Smooth muscle cell (in vitro differentiated cells): ENCODE data around the gene PLBD2. TPM values are rescaled to one million over a fixed set of nuclear protein-coding genes. Genes with fewer than 3 reads are reported as not detected.

Experiments
- DNase-seq: peaks from one replicate; lab custom pipeline; 2025; ENCODE audit not compliant: unreplicated experiment; lab: John Stamatoyannopoulos, UW
- H2AFZ ChIP-seq: fragments of 200-600 bp; sonication (generic); 2 replicates; pipeline ENCODE4 v1.6.0; 2016; ENCODE audit warnings: antibody characterized with exemption, low read depth, mild to moderate bottlenecking
- H3F3A ChIP-seq: fragments of 200-600 bp; sonication (generic); 2 replicates; pipeline ENCODE4 v1.6.0; 2017; ENCODE audit warnings: antibody characterized with exemption, low read depth
- H3K27ac ChIP-seq: fragments of 200-600 bp; sonication (generic); 2 replicates; pipeline ENCODE4 v1.5.1; 2016; ENCODE audit warnings: low read depth, mild to moderate bottlenecking
- H3K27me3 ChIP-seq: fragments of 200-600 bp; sonication (generic); 2 replicates; pipeline ENCODE4 v1.6.1; 2016; ENCODE audit warnings: low read depth, mild to moderate bottlenecking
- H3K36me3 ChIP-seq: fragments of 200-600 bp; sonication (generic); 2 replicates; pipeline ENCODE4 v1.5.1; 2016; ENCODE audit warnings: low read depth
- H3K4me1 ChIP-seq: fragments of 200-600 bp; sonication (generic); 2 replicates; pipeline ENCODE4 v1.5.1; 2016; ENCODE audit warnings: low read depth
- H3K4me2 ChIP-seq: fragments of 200-600 bp; sonication (generic); 2 replicates; pipeline ENCODE4 v1.6.0; 2016; ENCODE audit warnings: mild to moderate bottlenecking
- H3K4me3 ChIP-seq: fragments of 200-600 bp; sonication (generic); 2 replicates; pipeline ENCODE4 v1.5.1; 2016; ENCODE audit warnings: mild to moderate bottlenecking
- H3K79me2 ChIP-seq: fragments of 200-600 bp; sonication (generic); 2 replicates; pipeline ENCODE4 v1.6.0; 2016; ENCODE audit warnings: low read depth, mild to moderate bottlenecking
- H3K9ac ChIP-seq: fragments of 200-600 bp; sonication (generic); 2 replicates; pipeline ENCODE4 v1.6.0; 2016; ENCODE audit warnings: low read depth
- H3K9me3 ChIP-seq: fragments of 200-600 bp; sonication (generic); replicated peaks from 2 replicates; pipeline ENCODE4 v1.5.1; 2016; ENCODE audit warnings: low read depth
- H4K20me1 ChIP-seq: fragments of 200-600 bp; sonication (generic); 2 replicates; pipeline ENCODE4 v1.6.0; 2016; ENCODE audit warnings: low read depth
- CTCF ChIP-seq: fragments of 200-600 bp; sonication (generic); IDR thresholded peaks from 2 replicates; pipeline ENCODE4 v1.5.1; 2017; ENCODE audit warnings: borderline replicate concordance, mild to moderate bottlenecking, antibody characterized with exemption; ENCODE audit not compliant: insufficient read depth, poor library complexity, severe bottlenecking
- WGBS: methylation state at CpG from one replicate; pipeline ENCODE4 v1.1.7; 2016; ENCODE audit warnings: low lambda C conversion rate; 5-methylcytosine and 5-hydroxymethylcytosine counted together
- polyA plus RNA-seq: library from polyadenylated mRNA; unstranded; fragments of >200 nt; fragmentation: Nextera tagmentation; extraction: Ambion mirVana; gene quantifications from 2 replicates; pipeline ENCODE4 v1.2.1, GENCODE V29; 2016
- total RNA-seq: library from RNA; depleted of rRNA; stranded (reverse); fragments of >200 nt; gene quantifications from 2 replicates; pipeline ENCODE4 v1.2.3, GENCODE V29; 2014

Gene PLBD2
- total and polyA plus RNA-seq, 2 experiments from 2014 or later: 19.6 to 32.9 TPM

GRCh38 chr12:113425960-113426453 is 67.6 kb downstream of the PLBD2 start:
- H3K9ac ChIP-seq: no peak overlapping the region
- no peaks in the 10 kb centered on the region for H3F3A ChIP-seq
- H3K36me3 ChIP-seq: no peaks in the 10 kb centered on the region
- H3K4me1 ChIP-seq: peaks cover 5% of the 10 kb centered on the region
- no peak overlapping the region for H3K27ac ChIP-seq
- H3K79me2 ChIP-seq: no peaks in the 10 kb centered on the region
- H3K4me2 ChIP-seq: no peak overlapping the region
- no peaks in the 10 kb centered on the region for H4K20me1 ChIP-seq
- H3K4me3 ChIP-seq: no peak overlapping the region
- TF ChIP-seq CTCF: no peak
- H2AFZ ChIP-seq: no peak overlapping the region
- H3K27me3 ChIP-seq: no peaks in the 10 kb centered on the region
- no peak for DNase-seq
- no peaks in the 10 kb centered on the region for H3K9me3 ChIP-seq
- 21% methylated on average over 9 of the region's 11 CpGs for WGBS

- H3K9me3 ChIP-seq: no peaks in the 10 kb centered on the region
- no peak overlapping the region for H3K9ac ChIP-seq
- H3K27ac ChIP-seq: no peak overlapping the region
- H4K20me1 ChIP-seq: no peaks in the 10 kb centered on the region
- H3K4me2 ChIP-seq: no peak overlapping the region
- WGBS: 79% methylated on average over 9 of the region's 9 CpGs
- no peaks in the 10 kb centered on the region for H3K79me2 ChIP-seq
- no peaks in the 10 kb centered on the region for H3K36me3 ChIP-seq
- no peak overlapping the region for H2AFZ ChIP-seq
- no peak for TF ChIP-seq CTCF
- H3F3A ChIP-seq: no peaks in the 10 kb centered on the region
- no peaks in the 10 kb centered on the region for H3K27me3 ChIP-seq
- H3K4me1 ChIP-seq: no peaks in the 10 kb centered on the region
- no peak overlapping the region for H3K4me3 ChIP-seq
- no peak for DNase-seq
Measured at GRCh38 chr12:113427882-113428281, 69.5 kb downstream of the PLBD2 start.

- Histone ChIP-seq H3F3A (no peaks in the 10 kb centered on the region), H3K4me3 (no peak overlapping the region), H3K9ac (no peak overlapping the region), H3K4me1 (no peaks in the 10 kb centered on the region), H3K79me2 (no peaks in the 10 kb centered on the region), H3K4me2 (no peak overlapping the region), H2AFZ (no peak overlapping the region), H3K27ac (no peak overlapping the region), H4K20me1 (no peaks in the 10 kb centered on the region), H3K36me3 (no peaks in the 10 kb centered on the region), H3K27me3 (no peaks in the 10 kb centered on the region), H3K9me3 (no peaks in the 10 kb centered on the region)
- DNase-seq: no peak
- no peak for TF ChIP-seq CTCF
- WGBS: 100% methylated on average over 1 of the region's 1 CpG
Measured at GRCh38 chr12:113428482-113428881, 70.1 kb downstream of the PLBD2 start.

GRCh38 chr12:113432986-113433385 is 74.6 kb downstream of the PLBD2 start:
- H3K36me3 ChIP-seq: no peaks in the 10 kb centered on the region
- no peaks in the 10 kb centered on the region for H3F3A ChIP-seq
- no peak for TF ChIP-seq CTCF
- no peak overlapping the region for H3K4me3 ChIP-seq
- no peak overlapping the region for H3K27ac ChIP-seq
- H3K4me2 ChIP-seq: no peak overlapping the region
- DNase-seq: no peak
- H3K79me2 ChIP-seq: no peaks in the 10 kb centered on the region
- H2AFZ ChIP-seq: no peak overlapping the region
- H3K9ac ChIP-seq: no peak overlapping the region
- H3K4me1 ChIP-seq: no peaks in the 10 kb centered on the region
- H4K20me1 ChIP-seq: no peaks in the 10 kb centered on the region
- H3K27me3 ChIP-seq: peaks cover 3% of the 10 kb centered on the region
- no peaks in the 10 kb centered on the region for H3K9me3 ChIP-seq
